HG03159 (cell line): ENCODE results near the gene MAB21L2.
"Not testable (repeated sequence)": the region's sequence is repeated elsewhere in the genome, so short reads cannot be mapped to it uniquely, and the experiment has no call there.

ENCODE experiments used
- ATAC-seq: cut with Tn5 transposase; IDR thresholded peaks from one replicate; pipeline ENCODE4 v1.9.1; 2021; ENCODE audit warnings: mild to moderate bottlenecking, moderate library complexity; ENCODE audit not compliant: unreplicated experiment

MAB21L2 gene

DNA sequence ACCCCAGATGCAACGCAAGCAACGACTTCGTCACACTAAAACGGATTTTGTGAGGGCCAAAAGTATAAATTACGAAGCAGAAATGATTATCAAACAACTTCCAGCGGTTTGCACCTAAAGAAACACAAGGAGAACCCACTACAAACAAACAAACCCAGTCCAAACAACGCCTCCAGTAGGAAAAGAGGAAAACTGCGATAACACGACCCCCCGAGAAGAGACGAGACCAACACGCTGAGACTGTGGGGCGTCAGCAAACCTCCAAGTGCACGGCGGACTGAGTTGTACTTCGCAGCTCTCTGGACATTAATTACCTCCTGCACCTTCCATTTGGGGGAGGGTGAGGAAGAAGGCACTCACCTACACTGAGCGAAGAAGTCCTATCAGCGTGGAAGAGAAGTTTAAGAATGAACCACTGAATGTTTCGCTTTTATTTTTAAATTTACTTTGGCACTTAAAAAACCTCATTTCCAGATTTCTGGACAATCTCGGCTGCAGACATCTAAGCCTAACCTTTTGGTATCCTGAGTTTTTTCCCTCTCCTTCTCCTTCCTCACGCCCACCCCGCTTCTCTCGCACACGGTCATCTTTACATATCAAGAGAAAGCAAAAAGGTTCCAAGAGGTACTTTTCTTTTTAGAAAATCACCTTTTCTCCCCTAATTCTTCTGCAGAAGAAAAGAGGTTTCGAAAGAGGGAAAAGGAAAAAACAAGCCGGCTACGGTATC lies at the start of gene MAB21L2:
TSS of gene MAB21L2 (plus strand) at position 6 of the 727 bp plus-strand sequence. CDS start 879 bp downstream, outside the sequence.
- no peak for ATAC-seq

DNA sequence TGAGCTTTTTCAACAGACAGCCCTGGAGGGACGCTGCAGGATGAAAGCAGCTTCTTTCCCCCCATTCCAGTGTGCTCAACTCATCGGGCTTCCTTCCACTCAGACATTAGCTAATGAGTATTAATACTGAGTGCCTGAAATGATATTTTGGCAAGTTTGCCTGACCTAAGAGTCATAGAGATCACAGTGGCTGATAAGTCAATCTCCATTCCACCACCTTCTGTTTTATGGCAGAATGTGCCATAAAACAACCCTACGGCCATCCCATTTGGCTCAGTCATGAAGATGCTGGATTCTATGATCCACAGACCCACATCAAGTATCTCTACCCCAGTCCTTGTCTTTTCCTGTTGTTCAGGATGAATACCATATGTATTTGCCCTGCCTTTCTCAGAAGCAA lies 48.3 kb upstream of the MAB21L2 start:
- no peak for ATAC-seq

DNA sequence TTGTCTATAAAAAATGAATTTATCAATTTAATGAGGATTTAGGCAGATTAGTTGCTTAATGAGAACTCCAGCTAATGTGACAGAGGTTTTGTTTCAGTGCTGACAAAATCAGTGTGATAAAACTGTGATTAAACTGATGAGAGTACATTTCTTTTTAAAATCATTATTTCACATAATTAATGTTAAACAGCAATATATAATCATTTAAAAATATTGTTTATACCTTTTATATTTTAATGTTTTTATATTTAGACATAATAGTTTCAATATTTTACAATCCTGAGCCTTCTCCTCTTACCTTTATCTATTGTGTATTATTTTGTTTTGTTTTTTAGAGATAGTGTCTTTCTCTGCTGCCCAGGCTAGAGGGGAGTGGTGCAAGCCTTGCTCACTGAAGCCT lies 47.1 kb upstream of the MAB21L2 start:
- no peak for ATAC-seq

GRCh38 chr4:150537911-150538310 lies 44.0 kb upstream of the MAB21L2 start:
- ATAC-seq: not testable (repeated sequence)

DNA sequence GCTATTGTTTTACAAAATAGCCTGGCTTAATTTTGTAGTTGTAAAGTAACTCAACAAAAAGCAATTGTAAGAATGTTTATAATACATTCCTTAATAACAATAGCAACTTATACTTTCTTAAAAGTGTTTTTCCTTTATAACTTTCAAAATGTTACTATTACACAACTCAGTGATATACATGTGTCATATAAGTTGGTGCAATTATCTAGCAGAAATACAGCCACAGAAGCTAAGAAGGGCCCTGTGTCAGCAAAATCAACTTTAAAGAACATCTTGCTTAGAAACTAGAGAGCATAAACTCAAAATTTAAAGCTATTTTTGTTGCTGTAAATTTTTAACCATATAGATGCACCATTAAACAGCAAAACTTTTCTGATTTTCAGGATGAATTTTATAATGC lies 41.4 kb upstream of the MAB21L2 start:
- ATAC-seq: no peak

DNA sequence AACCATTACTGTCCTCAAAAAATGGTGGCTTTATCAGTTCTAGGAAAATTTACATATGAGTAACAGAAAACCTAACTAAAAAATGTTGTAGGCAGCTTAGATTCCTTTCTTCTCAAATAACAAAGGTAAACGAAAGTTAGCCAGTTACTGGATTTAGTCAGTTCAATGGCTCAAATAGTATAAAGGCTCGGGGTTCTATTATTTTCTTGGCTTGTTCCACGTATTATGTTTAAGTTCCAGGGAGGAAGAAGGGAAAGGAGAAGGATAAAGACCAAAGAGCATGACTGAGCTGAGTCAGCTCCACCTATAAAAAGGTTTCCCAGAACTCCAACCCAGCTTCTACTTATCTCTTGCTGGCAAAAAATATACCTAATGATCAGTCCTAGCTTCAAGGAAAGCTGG lies 41.0 kb upstream of the MAB21L2 start:
- ATAC-seq: no peak

DNA sequence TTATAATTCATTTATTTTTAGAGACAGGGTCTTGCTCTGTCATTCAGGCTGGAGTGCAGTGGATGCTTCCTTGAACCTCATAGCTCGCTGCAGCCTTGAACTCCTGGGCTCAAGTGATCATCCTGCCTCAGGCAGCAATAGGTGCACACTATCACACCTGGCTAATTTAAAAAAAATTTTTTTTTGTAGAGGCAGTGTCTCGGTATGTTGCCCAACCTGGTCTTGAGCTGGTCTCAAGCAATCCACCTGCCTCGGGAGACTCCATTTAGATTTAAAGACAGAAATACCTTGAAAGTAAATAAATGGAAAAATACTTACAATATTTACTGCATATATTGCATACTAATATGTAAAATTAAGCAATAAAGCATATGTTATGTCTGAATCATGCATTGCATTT lies 40.3 kb upstream of the MAB21L2 start:
- no peak for ATAC-seq

GRCh38 chr4:150543042-150543441 lies 38.9 kb upstream of the MAB21L2 start:
- no peak for ATAC-seq

- no peak for ATAC-seq
These were observed 35.7 kb upstream of the MAB21L2 start for GRCh38 chr4:150546286-150546685.

DNA sequence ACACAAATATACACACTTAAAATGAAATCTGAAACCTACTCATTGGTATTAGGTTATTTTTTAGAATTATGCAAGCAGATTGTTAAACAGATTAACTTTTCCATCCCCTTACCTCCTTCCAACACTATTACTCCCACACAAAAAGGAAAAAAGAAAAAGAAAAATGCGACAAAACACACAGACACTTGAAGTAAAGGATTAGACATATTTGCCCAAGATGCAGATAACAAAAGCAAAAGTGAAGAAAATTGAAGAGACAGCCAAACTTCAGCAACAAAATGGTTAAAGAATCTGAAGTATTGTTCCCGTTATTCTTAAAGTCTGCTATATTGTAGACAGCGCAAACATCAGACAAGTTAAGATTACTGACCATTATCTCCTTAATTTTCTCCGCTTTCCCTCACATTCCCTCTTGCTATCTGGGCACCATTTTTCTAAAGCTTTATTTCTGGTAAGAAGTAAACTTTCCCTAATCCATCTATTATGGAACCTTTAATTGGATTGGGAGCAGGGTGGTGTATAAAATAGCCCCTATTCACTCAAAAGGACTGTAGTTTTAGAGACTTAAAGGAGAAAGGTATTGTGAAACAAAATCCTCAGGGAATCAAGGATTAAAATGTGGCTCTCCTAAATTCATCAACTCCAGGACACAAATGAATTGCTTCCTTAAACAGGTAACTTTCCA lies 34.7 kb upstream of the MAB21L2 start:
- ATAC-seq: no peak

DNA sequence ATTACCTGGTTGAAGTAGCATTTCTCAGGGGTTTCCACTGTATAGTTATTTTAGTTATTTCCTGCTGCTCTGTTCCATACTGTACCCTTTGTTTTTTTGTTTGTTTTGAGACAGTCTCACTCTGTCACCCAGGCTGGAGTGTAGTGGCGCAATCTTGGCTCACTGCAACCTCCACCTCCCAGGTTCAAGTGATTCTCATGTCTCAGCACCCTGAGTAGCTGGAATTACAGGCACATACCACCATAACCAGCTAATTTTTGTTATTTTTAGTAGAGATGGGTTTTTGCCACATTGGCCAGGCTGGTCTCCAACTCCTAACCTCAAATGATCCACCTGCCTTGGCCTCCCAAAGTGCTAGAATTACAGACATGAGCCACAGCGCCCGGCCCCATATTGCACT lies 24.1 kb upstream of the MAB21L2 start:
- ATAC-seq: not testable (repeated sequence)

- no peak for ATAC-seq
These were observed 20.7 kb upstream of the MAB21L2 start for GRCh38 chr4:150561143-150561737.

DNA sequence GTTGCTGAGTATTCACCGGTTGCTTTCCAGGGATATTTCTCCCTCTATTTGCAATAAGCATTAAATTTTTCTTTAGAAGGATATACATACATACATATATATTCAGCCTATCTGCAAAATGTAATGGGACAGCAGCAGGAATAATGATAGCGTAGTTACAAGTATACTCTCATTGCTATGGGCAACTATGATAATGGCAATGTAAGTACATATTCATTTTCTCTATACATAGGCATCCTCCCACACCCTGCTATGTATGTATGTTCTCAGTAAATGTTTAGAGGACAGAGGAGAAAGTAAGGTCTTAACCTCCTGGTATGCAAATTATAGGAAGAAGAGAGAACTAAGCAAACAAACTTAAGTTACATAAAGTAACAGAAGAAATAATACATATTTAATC lies 19.7 kb upstream of the MAB21L2 start:
- no peak for ATAC-seq

DNA sequence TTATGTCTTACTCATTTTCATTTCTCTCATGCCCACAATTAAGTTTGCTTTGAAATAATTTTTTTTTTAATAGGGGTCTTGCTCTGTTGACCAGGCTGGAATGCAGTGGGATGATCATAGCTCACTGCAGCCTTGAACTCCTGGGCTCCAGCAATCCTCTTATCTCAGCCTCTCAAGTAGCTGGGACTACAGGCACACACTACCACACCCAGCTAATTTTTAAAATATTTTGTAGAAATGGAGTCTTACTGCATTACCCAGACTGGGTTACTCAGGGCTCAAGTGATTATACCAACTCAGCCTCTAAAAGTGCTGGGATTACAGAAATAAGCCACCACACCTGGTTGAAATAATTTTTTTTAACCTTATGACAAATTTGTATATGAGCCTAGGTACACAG lies 19.2 kb upstream of the MAB21L2 start:
- ATAC-seq: no peak

DNA sequence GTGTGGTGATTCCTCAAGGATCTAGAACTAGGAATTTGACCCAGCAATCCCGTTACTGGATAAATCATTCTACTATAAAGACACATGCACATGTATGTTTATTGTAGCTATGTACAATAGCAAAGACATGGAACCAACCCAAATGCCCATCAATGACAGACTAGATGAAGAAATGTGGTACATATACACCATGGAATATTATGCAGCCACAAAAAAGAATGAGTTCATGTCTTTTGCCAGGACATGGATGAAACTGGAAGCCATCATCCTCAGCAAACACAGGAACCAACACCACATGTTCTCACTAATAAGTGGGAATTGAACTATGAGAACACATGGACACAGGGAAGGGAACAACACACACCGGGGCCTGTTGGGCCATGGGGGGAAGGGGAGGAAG lies 17.0 kb upstream of the MAB21L2 start:
- ATAC-seq: not testable (repeated sequence)

GRCh38 chr4:150567070-150567469 lies 14.9 kb upstream of the MAB21L2 start:
- ATAC-seq: no peak

GRCh38 chr4:150569384-150569987 lies 12.5 kb upstream of the MAB21L2 start:
- ATAC-seq: no peak

- no peak for ATAC-seq
These were observed 11.9 kb upstream of the MAB21L2 start for GRCh38 chr4:150569998-150570535.

- ATAC-seq: no peak
These were observed 11.1 kb upstream of the MAB21L2 start for GRCh38 chr4:150570862-150571261.

GRCh38 chr4:150572704-150573504 lies 9.0 kb upstream of the MAB21L2 start:
- no peak for ATAC-seq

DNA sequence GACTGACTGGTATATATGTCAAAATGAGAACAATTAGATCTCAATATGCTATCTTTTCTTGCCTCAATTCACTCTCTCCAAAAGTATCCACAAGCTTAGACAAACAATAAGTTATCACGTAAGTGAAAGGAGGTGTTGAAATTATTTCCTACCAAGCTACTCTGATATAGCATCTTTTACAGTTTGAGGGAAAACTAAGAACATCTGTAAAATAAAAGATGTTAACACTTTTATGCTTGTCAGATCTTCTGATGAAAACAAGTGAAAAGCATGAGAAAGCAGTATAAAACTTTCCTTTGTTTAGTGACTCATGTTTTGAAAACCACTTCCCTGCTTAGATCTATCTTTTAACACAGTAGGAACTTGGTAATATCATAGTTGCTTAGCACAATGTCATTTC lies 8.4 kb upstream of the MAB21L2 start:
- ATAC-seq: no peak
